Measurements from ENCODE around the gene MAZ. TPM values are rescaled to one million over a fixed set of nuclear protein-coding genes. Genes with fewer than 3 reads are reported as not detected.
"Not testable (repeated sequence)": the region's sequence is repeated elsewhere in the genome, so short reads cannot be mapped to it uniquely, and the experiment has no call there.

MAZ gene
- total RNA-seq, 4 donors from 2014 or later, result 80.4 to 132 (median 107) TPM

DNA sequence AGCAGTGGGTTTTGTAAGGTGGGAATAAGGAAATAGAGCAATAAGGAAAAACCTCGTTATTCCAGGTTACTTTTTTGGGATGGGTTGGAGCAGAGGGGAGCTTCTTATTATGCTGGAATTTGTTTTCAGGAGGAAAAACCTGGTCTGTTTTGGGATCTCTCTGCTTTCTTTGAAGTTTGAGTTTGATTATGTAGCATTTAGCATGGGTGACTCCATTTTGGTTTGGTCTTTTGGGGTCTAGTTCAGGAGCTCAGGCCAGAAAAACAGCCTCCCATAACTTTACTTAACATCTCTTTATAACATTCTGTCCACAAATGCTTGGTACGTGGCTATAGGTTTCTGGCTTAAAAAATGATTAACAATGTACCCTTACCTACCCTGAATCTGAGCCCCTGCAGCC, 36.8 kb upstream of the MAZ start:
- Histone ChIP-seq H3K9me3 (no peaks in the 10 kb centered on the region), H3K36me3 (no peaks in the 10 kb centered on the region), H3K27me3 (no peaks in the 10 kb centered on the region), H3K4me3 (replicated peaks in 1 of 3) (no peak overlapping the region), H3K4me1 (peaks cover 13 to 17% of the 10 kb centered on the region in 2 donors), H3K27ac (no peak overlapping the region)
- intact Hi-C loops (cut with DNase I), result no loop called here
- no peak for DNase-seq
- no peak for TF ChIP-seq POLR2A (IDR thresholded peaks at IDR 0.05)
- 86 to 91% methylated on average over 2 of the region's 2 CpGs for whole genome bisulfite sequencing, 2 donors

- H3K9me3 ChIP-seq, result no peaks in the 10 kb centered on the region
- no peaks in the 10 kb centered on the region for H3K27me3 ChIP-seq
- no peak for DNase-seq
- WGBS, 2 donors, result 84 to 86% methylated on average over 7 of the region's 7 CpGs
- no peak overlapping the region for H3K4me3 ChIP-seq (replicated peaks in 1 of 3)
- peaks cover 7 to 11% of the 10 kb centered on the region in 2 donors for H3K4me1 ChIP-seq
- no peak overlapping the region for H3K27ac ChIP-seq
- TF ChIP-seq POLR2A (IDR thresholded peaks at IDR 0.05), result no peak
- TF ChIP-seq, protein P1, sequence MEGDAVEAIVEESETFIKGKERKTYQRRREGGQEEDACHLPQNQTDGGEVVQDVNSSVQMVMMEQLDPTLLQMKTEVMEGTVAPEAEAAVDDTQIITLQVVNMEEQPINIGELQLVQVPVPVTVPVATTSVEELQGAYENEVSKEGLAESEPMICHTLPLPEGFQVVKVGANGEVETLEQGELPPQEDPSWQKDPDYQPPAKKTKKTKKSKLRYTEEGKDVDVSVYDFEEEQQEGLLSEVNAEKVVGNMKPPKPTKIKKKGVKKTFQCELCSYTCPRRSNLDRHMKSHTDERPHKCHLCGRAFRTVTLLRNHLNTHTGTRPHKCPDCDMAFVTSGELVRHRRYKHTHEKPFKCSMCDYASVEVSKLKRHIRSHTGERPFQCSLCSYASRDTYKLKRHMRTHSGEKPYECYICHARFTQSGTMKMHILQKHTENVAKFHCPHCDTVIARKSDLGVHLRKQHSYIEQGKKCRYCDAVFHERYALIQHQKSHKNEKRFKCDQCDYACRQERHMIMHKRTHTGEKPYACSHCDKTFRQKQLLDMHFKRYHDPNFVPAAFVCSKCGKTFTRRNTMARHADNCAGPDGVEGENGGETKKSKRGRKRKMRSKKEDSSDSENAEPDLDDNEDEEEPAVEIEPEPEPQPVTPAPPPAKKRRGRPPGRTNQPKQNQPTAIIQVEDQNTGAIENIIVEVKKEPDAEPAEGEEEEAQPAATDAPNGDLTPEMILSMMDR (IDR thresholded peaks at IDR 0.05), result no peak
- H3K36me3 ChIP-seq, result no peaks in the 10 kb centered on the region
- intact Hi-C loops (cut with DNase I), result no loop called here
Observed at GRCh38 chr16:29770250-29770929, 35.9 kb upstream of the MAZ start.

DNA sequence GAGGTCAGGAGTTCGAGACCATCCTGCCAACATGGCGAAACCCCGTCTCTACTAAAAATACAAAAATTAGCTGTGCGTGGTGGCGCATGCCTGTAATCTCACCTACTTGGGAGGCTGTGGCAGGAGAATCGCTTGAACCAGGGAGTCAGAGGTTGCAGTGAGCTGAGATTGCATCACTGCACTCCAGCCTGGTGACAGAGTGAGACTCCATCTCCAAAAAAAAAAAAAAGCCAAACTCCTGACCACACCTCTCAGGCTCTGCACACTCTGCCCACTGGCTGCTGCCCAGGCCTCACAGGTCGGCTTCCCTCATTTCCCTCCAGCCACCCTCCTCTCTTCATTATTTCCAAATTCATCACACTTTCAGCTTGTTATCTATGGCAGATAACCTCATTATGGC, 34.0 kb upstream of the MAZ start:
- H3K27me3 ChIP-seq; intact Hi-C loops (cut with DNase I); H3K9me3 ChIP-seq; H3K4me3 ChIP-seq (replicated peaks in 1 of 3); H3K27ac ChIP-seq; H3K4me1 ChIP-seq; H3K36me3 ChIP-seq; DNase-seq: not testable (repeated sequence)
- 88 to 93% methylated on average over 7 of the region's 7 CpGs for WGBS, 2 donors

DNA sequence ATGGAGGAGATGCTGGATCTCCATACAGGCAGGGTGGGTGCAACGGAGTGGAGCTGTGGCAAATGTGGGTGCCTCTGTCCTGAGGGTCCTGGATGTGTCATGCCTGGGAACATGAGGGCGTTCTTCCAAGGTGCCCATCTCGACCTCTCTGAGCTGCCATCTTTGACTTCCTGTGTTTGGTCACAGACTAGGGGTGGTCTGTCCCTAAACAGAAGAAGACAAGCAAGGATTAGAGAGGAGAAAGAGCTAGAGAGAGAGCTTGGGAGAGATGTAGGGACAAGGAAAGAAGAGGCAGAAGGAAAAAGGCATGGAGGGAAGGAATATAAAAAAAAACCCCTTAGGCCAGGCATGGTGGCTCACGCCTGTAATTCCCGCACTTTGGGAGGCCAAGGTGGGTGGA, 31.6 kb upstream of the MAZ start:
- Histone ChIP-seq H3K36me3 (no peaks in the 10 kb centered on the region), H3K27ac (no peak overlapping the region), H3K4me3 (replicated peaks in 1 of 3) (no peak overlapping the region), H3K27me3 (no peaks in the 10 kb centered on the region), H3K4me1 (no peaks in the 10 kb centered on the region), H3K9me3 (no peaks in the 10 kb centered on the region)
- TF ChIP-seq POLR2A (IDR thresholded peaks at IDR 0.05), result no peak
- TF ChIP-seq, protein P1 (IDR thresholded peaks at IDR 0.05), result no peak
- WGBS, 2 donors, result 90 to 94% methylated on average over 5 of the region's 5 CpGs
- DNase-seq, result no peak
- intact Hi-C loops (cut with DNase I), result no loop called here

- Histone ChIP-seq H3K4me3 (replicated peaks in 1 of 3) (no peak overlapping the region), H3K27ac (no peak overlapping the region), H3K27me3 (no peaks in the 10 kb centered on the region), H3K36me3 (no peaks in the 10 kb centered on the region), H3K9me3 (no peaks in the 10 kb centered on the region), H3K4me1 (no peaks in the 10 kb centered on the region)
- TF ChIP-seq POLR2A (IDR thresholded peaks at IDR 0.05), result no peak
- TF ChIP-seq, protein P1 (IDR thresholded peaks at IDR 0.05), result no peak
- no peak for DNase-seq
- WGBS, 2 donors, result 78 to 85% methylated on average over 4 of the region's 4 CpGs
- intact Hi-C loops (cut with DNase I), result no loop called here
Observed at GRCh38 chr16:29775742-29776408, 30.5 kb upstream of the MAZ start.

- H3K9me3 ChIP-seq, result no peaks in the 10 kb centered on the region
- H3K4me1 ChIP-seq, result no peaks in the 10 kb centered on the region
- H3K27ac ChIP-seq, result no peak within 1 kb of the TSS
- intact Hi-C loops (cut with DNase I), result no loop called here
- no peak for TF ChIP-seq POLR2A (IDR thresholded peaks at IDR 0.05)
- TF ChIP-seq, protein P1 (IDR thresholded peaks at IDR 0.05), result no peak
- WGBS, 2 donors, result 79 to 86% methylated on average over 9 to 10 of the region's 10 CpGs
- no peaks in the 10 kb centered on the region for H3K27me3 ChIP-seq
- no peak for DNase-seq
- H3K36me3 ChIP-seq, result no peaks in the 10 kb centered on the region
- H3K4me3 ChIP-seq (replicated peaks in 1 of 3), result no peak within 1 kb of the TSS
Observed at GRCh38 chr16:29777576-29778350, 28.6 kb upstream of the MAZ start, which contains the start of gene ZG16. TSS of gene ZG16 (plus strand) at chr16:29778256. CDS start at chr16:29779267, 1,011 bp downstream.

All from thyroid gland (tissue), 4 donors.